Measurements from ENCODE around the gene PUM2. TPM values are rescaled to one million over a fixed set of nuclear protein-coding genes. Genes with fewer than 3 reads are reported as not detected.
A peak's percentile ranks its signal among the peaks of the same experiment; 100 is the strongest.
"Not testable (repeated sequence)": the region's sequence is repeated elsewhere in the genome, so short reads cannot be mapped to it uniquely, and the experiment has no call there.

PUM2 gene
- total and polyA plus RNA-seq, 9 donors = 40.3 to 148 (median 95.9) TPM

- Histone ChIP-seq H3K9me3 (no peaks in the 10 kb centered on the region), H3K27me3 (no peaks in the 10 kb centered on the region), H3K4me1 (ENCODE audit: insufficient read depth) (peaks cover 6% of the 10 kb centered on the region), H3K27ac (peak overlapping the region in 1 of 2 donors; percentile 16), H3K4me3 (no peak overlapping the region), H3K36me3 (no peaks in the 10 kb centered on the region)
- WGBS, 3 donors = 64 to 76% (median 65%) methylated on average over 3 of the region's 3 CpGs
- no peak for DNase-seq
- intact Hi-C loops (cut with DNase I) = no loop called here
- TF ChIP-seq POLR2A (IDR thresholded peaks at IDR 0.05) (no peak), EP300 (IDR thresholded peaks at IDR 0.05) (no peak)
- TF ChIP-seq, protein P1, sequence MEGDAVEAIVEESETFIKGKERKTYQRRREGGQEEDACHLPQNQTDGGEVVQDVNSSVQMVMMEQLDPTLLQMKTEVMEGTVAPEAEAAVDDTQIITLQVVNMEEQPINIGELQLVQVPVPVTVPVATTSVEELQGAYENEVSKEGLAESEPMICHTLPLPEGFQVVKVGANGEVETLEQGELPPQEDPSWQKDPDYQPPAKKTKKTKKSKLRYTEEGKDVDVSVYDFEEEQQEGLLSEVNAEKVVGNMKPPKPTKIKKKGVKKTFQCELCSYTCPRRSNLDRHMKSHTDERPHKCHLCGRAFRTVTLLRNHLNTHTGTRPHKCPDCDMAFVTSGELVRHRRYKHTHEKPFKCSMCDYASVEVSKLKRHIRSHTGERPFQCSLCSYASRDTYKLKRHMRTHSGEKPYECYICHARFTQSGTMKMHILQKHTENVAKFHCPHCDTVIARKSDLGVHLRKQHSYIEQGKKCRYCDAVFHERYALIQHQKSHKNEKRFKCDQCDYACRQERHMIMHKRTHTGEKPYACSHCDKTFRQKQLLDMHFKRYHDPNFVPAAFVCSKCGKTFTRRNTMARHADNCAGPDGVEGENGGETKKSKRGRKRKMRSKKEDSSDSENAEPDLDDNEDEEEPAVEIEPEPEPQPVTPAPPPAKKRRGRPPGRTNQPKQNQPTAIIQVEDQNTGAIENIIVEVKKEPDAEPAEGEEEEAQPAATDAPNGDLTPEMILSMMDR (IDR thresholded peaks at IDR 0.05) = no peak
Measured at GRCh38 chr2:20368706-20369105, 18.1 kb upstream of the PUM2 start.

DNA sequence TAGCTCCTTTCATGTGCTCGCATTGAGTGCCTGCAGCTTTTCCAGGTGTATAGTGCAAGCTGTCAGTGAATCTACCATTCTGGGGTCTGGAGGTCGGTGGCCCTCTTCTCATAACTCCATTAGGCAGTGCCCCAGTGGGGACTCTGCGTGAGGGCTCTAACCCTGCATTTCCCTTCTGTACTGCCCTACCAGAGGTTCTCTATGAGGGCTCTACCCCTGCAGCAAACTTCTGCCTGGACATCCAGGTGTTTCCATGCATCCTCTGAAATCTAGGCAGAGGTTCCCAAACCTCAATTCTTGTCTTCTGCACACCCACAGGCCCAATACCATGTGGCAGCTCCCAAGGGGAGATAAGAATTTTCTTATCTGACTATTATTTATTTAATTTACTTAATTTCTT lies 17.3 kb upstream of the PUM2 start:
- H3K4me3 ChIP-seq; DNase-seq; H3K36me3 ChIP-seq; intact Hi-C loops (cut with DNase I); H3K4me1 ChIP-seq (ENCODE audit: insufficient read depth); H3K27ac ChIP-seq; H3K27me3 ChIP-seq; H3K9me3 ChIP-seq: not testable (repeated sequence)
- WGBS, 3 donors = 87 to 90% (median 90%) methylated on average over 3 of the region's 3 CpGs

DNA sequence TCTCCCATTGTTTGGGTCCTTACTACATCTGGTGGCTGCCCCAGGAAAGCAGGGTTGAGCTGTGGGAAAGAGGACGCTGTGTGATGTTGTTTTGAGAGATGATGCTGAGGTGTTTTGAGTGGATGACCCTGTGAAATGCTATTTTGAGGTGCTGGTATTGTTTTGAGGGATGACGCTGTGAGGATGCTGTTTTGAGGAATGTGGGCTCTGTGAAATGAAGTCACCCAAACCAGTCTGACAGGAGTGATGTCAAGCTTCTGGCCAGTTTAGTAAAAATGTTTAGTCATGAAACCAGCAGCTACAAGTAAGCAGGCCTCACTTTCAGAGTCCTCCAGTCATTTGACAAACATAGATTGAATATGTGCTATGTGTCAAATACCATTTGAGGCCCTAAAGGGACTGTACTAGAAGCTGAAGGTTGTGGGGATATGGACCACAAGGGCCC lies 16.1 kb upstream of the PUM2 start:
- intact Hi-C loops (cut with DNase I) = no loop called here

DNA sequence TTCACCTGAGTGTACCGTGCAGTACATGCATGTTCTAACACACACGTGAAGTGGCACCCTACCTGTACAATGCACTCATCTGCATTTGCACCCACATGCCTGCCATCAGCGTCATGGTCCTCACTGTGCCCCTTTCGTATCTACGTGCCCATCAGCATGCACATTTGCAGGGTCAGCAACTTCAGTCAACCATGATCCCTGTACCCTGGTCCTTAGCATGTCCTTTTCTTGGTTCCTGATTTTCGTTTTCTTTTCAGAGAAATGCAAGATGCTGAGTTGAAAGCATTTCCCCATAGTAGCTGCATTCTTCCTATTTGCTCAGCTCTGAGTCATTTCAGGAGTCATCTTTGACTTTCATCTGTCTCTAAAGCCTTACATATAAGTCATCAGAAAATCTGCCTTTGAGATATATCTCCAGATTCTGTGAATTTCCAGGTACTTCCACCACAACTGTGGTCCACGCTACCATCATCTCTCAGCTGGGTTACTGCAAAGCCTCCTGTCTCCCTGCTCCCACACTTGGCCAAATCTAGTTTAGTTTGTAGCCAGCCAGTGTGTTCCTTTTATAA lies 14.7 kb upstream of the PUM2 start:
- TF ChIP-seq, protein P1 (IDR thresholded peaks at IDR 0.05) = no peak
- no peak for TF ChIP-seq EP300 (IDR thresholded peaks at IDR 0.05)
- TF ChIP-seq POLR2A (IDR thresholded peaks at IDR 0.05) = no peak
- H3K9me3 ChIP-seq = no peaks in the 10 kb centered on the region
- no peaks in the 10 kb centered on the region for H3K36me3 ChIP-seq
- H3K27me3 ChIP-seq = no peaks in the 10 kb centered on the region
- DNase-seq = no peak
- intact Hi-C loops (cut with DNase I) = no loop called here
- H3K4me1 ChIP-seq (ENCODE audit: insufficient read depth) = peaks cover 4% of the 10 kb centered on the region
- H3K4me3 ChIP-seq = no peak overlapping the region
- 89 to 92% (median 90%) methylated on average over 7 of the region's 7 CpGs for WGBS, 3 donors
- no peak overlapping the region for H3K27ac ChIP-seq

More for the DNA sequence above, 16.1 kb upstream of the PUM2 start:
- Histone ChIP-seq H3K4me3 (no peak overlapping the region), H3K4me1 (ENCODE audit: insufficient read depth) (peaks cover 5% of the 10 kb centered on the region), H3K36me3 (no peaks in the 10 kb centered on the region), H3K9me3 (no peaks in the 10 kb centered on the region), H3K27ac (no peak overlapping the region), H3K27me3 (no peaks in the 10 kb centered on the region)
- TF ChIP-seq, protein P1 (IDR thresholded peaks at IDR 0.05) = no peak
- TF ChIP-seq EP300 (IDR thresholded peaks at IDR 0.05) (no peak), POLR2A (IDR thresholded peaks at IDR 0.05) (no peak)
- no peak for DNase-seq
- 78 to 85% (median 84%) methylated on average over 2 of the region's 2 CpGs for WGBS, 3 donors

DNA sequence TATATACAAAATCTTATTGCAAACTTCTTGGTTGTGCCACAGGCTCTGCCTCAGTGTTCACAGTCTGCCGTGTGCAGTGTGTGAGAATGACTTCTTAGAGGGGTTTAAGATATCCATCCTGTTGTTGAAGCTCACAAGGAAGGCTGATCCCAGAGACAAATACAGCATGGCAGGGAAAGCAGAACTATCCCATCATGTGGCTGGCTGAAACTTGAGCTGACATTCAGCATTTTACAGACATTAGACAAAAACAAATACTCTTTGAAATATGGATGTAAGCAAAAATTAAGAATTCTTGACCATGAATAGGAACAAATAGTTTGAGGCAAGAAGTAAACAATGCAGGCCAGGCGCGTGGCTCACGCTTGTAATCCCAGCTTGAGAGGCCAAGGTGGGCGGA lies 12.9 kb upstream of the PUM2 start:
- intact Hi-C loops (cut with DNase I) = no loop called here

More for the DNA sequence above, 12.9 kb upstream of the PUM2 start:
- no peaks in the 10 kb centered on the region for H3K36me3 ChIP-seq
- H3K4me1 ChIP-seq (ENCODE audit: insufficient read depth) = no peaks in the 10 kb centered on the region
- H3K27ac ChIP-seq = no peak overlapping the region
- no peak overlapping the region for H3K4me3 ChIP-seq
- 92 to 93% (median 92%) methylated on average over 5 of the region's 5 CpGs for WGBS, 3 donors
- no peaks in the 10 kb centered on the region for H3K9me3 ChIP-seq
- TF ChIP-seq EP300 (IDR thresholded peaks at IDR 0.05) = no peak
- TF ChIP-seq, protein P1 (IDR thresholded peaks at IDR 0.05) = no peak
- no peak for TF ChIP-seq POLR2A (IDR thresholded peaks at IDR 0.05)
- DNase-seq = no peak
- H3K27me3 ChIP-seq = no peaks in the 10 kb centered on the region
